ENCODE data around the gene LIF. TPM values are rescaled to one million over a fixed set of nuclear protein-coding genes. Genes with fewer than 3 reads are reported as not detected.

The LIF gene
- total RNA-seq, 2 donors from 2014 or later = 9.5 to 12.5 TPM

- no peak for TF ChIP-seq CTCF (IDR thresholded peaks at IDR 0.05)
- no peak for DNase-seq
- Histone ChIP-seq H3K27me3 (no peaks in the 10 kb centered on the region), H3K27ac (peak overlapping the region; percentile 12), H3K9ac (ENCODE audit: low read depth in 2 of 2, low read length in 2 of 2) (no peak overlapping the region), H3K4me3 (no peak overlapping the region), H3K9me3 (no peaks in the 10 kb centered on the region), H3K4me1 (no peaks in the 10 kb centered on the region), H3K36me3 (no peaks in the 10 kb centered on the region)
- intact Hi-C loops (cut with DNase I) = no loop called here
These were observed 34.1 kb downstream of the LIF start for GRCh38 chr22:30212363-30212995.

GRCh38 chr22:30211124-30211820 lies 35.3 kb downstream of the LIF start:
- no peaks in the 10 kb centered on the region for H3K27me3 ChIP-seq
- H3K27ac ChIP-seq = no peak overlapping the region
- no peaks in the 10 kb centered on the region for H3K36me3 ChIP-seq
- no peaks in the 10 kb centered on the region for H3K4me1 ChIP-seq
- intact Hi-C loops (cut with DNase I) = no loop called here
- no peaks in the 10 kb centered on the region for H3K9me3 ChIP-seq
- no peak for TF ChIP-seq CTCF (IDR thresholded peaks at IDR 0.05)
- H3K4me3 ChIP-seq = no peak overlapping the region
- DNase-seq = no peak
- no peak overlapping the region for H3K9ac ChIP-seq (ENCODE audit: low read depth in 2 of 2, low read length in 2 of 2)

- H3K36me3 ChIP-seq = no peaks in the 10 kb centered on the region
- no peak for TF ChIP-seq CTCF (IDR thresholded peaks at IDR 0.05)
- no peak for DNase-seq
- H3K9ac ChIP-seq (ENCODE audit: low read depth in 2 of 2, low read length in 2 of 2) = no peak overlapping the region
- no peaks in the 10 kb centered on the region for H3K27me3 ChIP-seq
- H3K4me1 ChIP-seq = no peaks in the 10 kb centered on the region
- no peak overlapping the region for H3K27ac ChIP-seq
- intact Hi-C loops (cut with DNase I) = no loop called here
- no peaks in the 10 kb centered on the region for H3K9me3 ChIP-seq
- H3K4me3 ChIP-seq = no peak overlapping the region
These were observed 36.2 kb downstream of the LIF start for GRCh38 chr22:30210235-30210909.

- Histone ChIP-seq H3K27ac (no peak overlapping the region), H3K4me3 (no peak overlapping the region), H3K36me3 (no peaks in the 10 kb centered on the region), H3K27me3 (no peaks in the 10 kb centered on the region), H3K9me3 (no peaks in the 10 kb centered on the region), H3K9ac (ENCODE audit: low read depth in 2 of 2, low read length in 2 of 2) (no peak overlapping the region), H3K4me1 (no peaks in the 10 kb centered on the region)
- intact Hi-C loops (cut with DNase I) = no loop called here
- no peak for TF ChIP-seq CTCF (IDR thresholded peaks at IDR 0.05)
- DNase-seq = no peak
These were observed 36.9 kb downstream of the LIF start for GRCh38 chr22:30209642-30210041.

- no peak overlapping the region for H3K27ac ChIP-seq
- no peaks in the 10 kb centered on the region for H3K4me1 ChIP-seq
- no peaks in the 10 kb centered on the region for H3K9me3 ChIP-seq
- H3K27me3 ChIP-seq = no peaks in the 10 kb centered on the region
- H3K9ac ChIP-seq (ENCODE audit: low read depth in 2 of 2, low read length in 2 of 2) = no peak overlapping the region
- no peaks in the 10 kb centered on the region for H3K36me3 ChIP-seq
- peak; percentile 40 for DNase-seq
- TF ChIP-seq CTCF (IDR thresholded peaks at IDR 0.05) = no peak
- intact Hi-C loops (cut with DNase I) = no loop called here
- H3K4me3 ChIP-seq = no peak overlapping the region
These were observed 37.6 kb downstream of the LIF start for GRCh38 chr22:30208631-30209603.
